Lower leg skin (tissue), 3 donors: Measurements from ENCODE around the gene AATK.

Source experiments
- CTCF ChIP-seq, 3 donors: fragments of 450-650 bp; IDR thresholded peaks; one replicate each; pipeline ENCODE4 v1.5.1; 2016; ENCODE audit warnings: antibody characterized with exemption in 3 of 3, mild to moderate bottlenecking in 3 of 3, moderate library complexity in 2 of 3
- POLR2A ChIP-seq, 2 donors: fragments of 450-650 bp; IDR thresholded peaks; one replicate each; pipeline ENCODE4 v1.6.1; 2016 to 2017; ENCODE audit warnings: antibody characterized with exemption in 2 of 2, mild to moderate bottlenecking in 1 of 2, moderate library complexity in 1 of 2

- TF ChIP-seq CTCF (IDR thresholded peaks at IDR 0.05) (no peak), POLR2A (IDR thresholded peaks at IDR 0.05) (no peak)
Observed at GRCh38 chr17:81208651-81209050, 42.6 kb upstream of the AATK start.
